ENCODE results near the gene GFPT2. TPM values are rescaled to one million over a fixed set of nuclear protein-coding genes. Genes with fewer than 3 reads are reported as not detected.

Gene GFPT2
- total and polyA plus RNA-seq, 10 of the 15 experiments (the other 5 are each of a cell fraction or from before 2014, with no cell fraction given): 0.05 to 0.33 (median 0.11) TPM; not detected in 4

- Histone ChIP-seq H3K4me2 (ENCODE audit: control insufficient read depth, insufficient read depth) (no peak overlapping the region), H3K36me3 (ENCODE audit: control insufficient read depth in 2 of 2, insufficient read depth in 2 of 2, low read length in 1 of 2) (no peaks in the 10 kb centered on the region), H3K27me3 (replicated peaks in 1 of 2; ENCODE audit: control insufficient read depth in 2 of 2, insufficient read depth in 2 of 2, low read length in 1 of 2) (peaks cover 0 to 2% of the 10 kb centered on the region in 2 experiments; a peak in 2 of 4 replicates), H3K9me3 (replicated peaks; ENCODE audit: control insufficient read depth, insufficient read depth, low read length) (no peaks in the 10 kb centered on the region), H3K27ac (ENCODE audit: control insufficient read depth, insufficient read depth) (no peak overlapping the region), H3K4me1 (ENCODE audit: control insufficient read depth, insufficient read depth, low read length) (no peaks in the 10 kb centered on the region), H3K4me3 (no peak overlapping the region), H3K9ac (ENCODE audit: control insufficient read depth, insufficient read depth, low read length) (no peak overlapping the region), H4K20me1 (ENCODE audit: control insufficient read depth, insufficient read depth) (no peaks in the 10 kb centered on the region), H3K79me2 (ENCODE audit: control insufficient read depth, insufficient read depth, low read length) (no peaks in the 10 kb centered on the region), H2AFZ (ENCODE audit: control insufficient read depth, low read depth, low read length) (no peak overlapping the region)
- in situ Hi-C loops (cut with MboI): no loop called here
- POLR2A ChIA-PET: no interaction called here
- ATAC-seq (no peak), DNase-seq (ENCODE audit: low read depth, low spot score) (no peak), FAIRE-seq (no peak)
- SMC1A ChIA-PET (ENCODE audit: uncharacterized antibody, unreplicated experiment): no interaction called here
- RAD21 ChIA-PET (ENCODE audit: unreplicated experiment): no interaction called here
- intact Hi-C loops (cut with micrococcal nuclease; ENCODE audit: unreplicated experiment): no loop called here
- 57% methylated on average over 9 of the region's 9 CpGs for WGBS (ENCODE audit: insufficient coverage, insufficient replicate concordance, low lambda C conversion rate, missing lambda C conversion rate)
- CTCF ChIA-PET: interaction anchor here (5.3 kb wide), 1 partner anchor 12 kb away, joined by 20 read pairs; no protein-coding TSS in a partner anchor
- BruUV-seq (replicated peaks): no TSS peak
- no peak for TF ChIP-seq BCLAF1 (IDR thresholded peaks at IDR 0.05)
- no peak for TF ChIP-seq SMAD5 (IDR thresholded peaks at IDR 0.05; ENCODE audit: low read depth)
- no peak for TF ChIP-seq BCL3 (IDR thresholded peaks at IDR 0.05; ENCODE audit: borderline replicate concordance, insufficient read depth, low read depth, low read length, poor library complexity, severe bottlenecking)
- no peak for TF ChIP-seq ZNF274 (IDR thresholded peaks at IDR 0.05; ENCODE audit: insufficient read depth, insufficient read length)
- no peak for TF ChIP-seq FOS (IDR thresholded peaks at IDR 0.05; ENCODE audit: borderline replicate concordance, extremely low read depth, insufficient read length)
- TF ChIP-seq TAF1 (IDR thresholded peaks at IDR 0.05; ENCODE audit: borderline replicate concordance, low read depth, low read length): no peak
- TF ChIP-seq MTA3 (IDR thresholded peaks at IDR 0.05; ENCODE audit: borderline replicate concordance, low read length): no peak
- no peak for TF ChIP-seq CEBPZ (IDR thresholded peaks at IDR 0.05; ENCODE audit: low read depth, low read length)
- TF ChIP-seq ESRRA (IDR thresholded peaks at IDR 0.05; ENCODE audit: low read length): no peak
- TF ChIP-seq E2F4 (IDR thresholded peaks at IDR 0.05; ENCODE audit: low read depth, low read length): no peak
- no peak for TF ChIP-seq EP300 (IDR thresholded peaks at IDR 0.05; ENCODE audit: borderline replicate concordance in 1 of 2, control insufficient read depth in 1 of 2, low read depth in 2 of 2, low read length in 2 of 2)
- no peak for TF ChIP-seq NKRF (conservative IDR thresholded peaks at IDR 0.05)
Measured at GRCh38 chr5:180340856-180341255, 12.3 kb downstream of the GFPT2 start.

Data from GM12878 (cell line).